Smooth muscle cell (in vitro differentiated cells): ENCODE data around the gene RPUSD4. TPM values are rescaled to one million over a fixed set of nuclear protein-coding genes. Genes with fewer than 3 reads are reported as not detected.

Experiments
- DNase-seq: peaks from one replicate; lab custom pipeline; 2025; ENCODE audit not compliant: unreplicated experiment; lab: John Stamatoyannopoulos, UW
- H2AFZ ChIP-seq: fragments of 200-600 bp; sonication (generic); 2 replicates; pipeline ENCODE4 v1.6.0; 2016; ENCODE audit warnings: antibody characterized with exemption, low read depth, mild to moderate bottlenecking
- H3F3A ChIP-seq: fragments of 200-600 bp; sonication (generic); 2 replicates; pipeline ENCODE4 v1.6.0; 2017; ENCODE audit warnings: antibody characterized with exemption, low read depth
- H3K27ac ChIP-seq: fragments of 200-600 bp; sonication (generic); 2 replicates; pipeline ENCODE4 v1.5.1; 2016; ENCODE audit warnings: low read depth, mild to moderate bottlenecking
- H3K27me3 ChIP-seq: fragments of 200-600 bp; sonication (generic); 2 replicates; pipeline ENCODE4 v1.6.1; 2016; ENCODE audit warnings: low read depth, mild to moderate bottlenecking
- H3K36me3 ChIP-seq: fragments of 200-600 bp; sonication (generic); 2 replicates; pipeline ENCODE4 v1.5.1; 2016; ENCODE audit warnings: low read depth
- H3K4me1 ChIP-seq: fragments of 200-600 bp; sonication (generic); 2 replicates; pipeline ENCODE4 v1.5.1; 2016; ENCODE audit warnings: low read depth
- H3K4me2 ChIP-seq: fragments of 200-600 bp; sonication (generic); 2 replicates; pipeline ENCODE4 v1.6.0; 2016; ENCODE audit warnings: mild to moderate bottlenecking
- H3K4me3 ChIP-seq: fragments of 200-600 bp; sonication (generic); 2 replicates; pipeline ENCODE4 v1.5.1; 2016; ENCODE audit warnings: mild to moderate bottlenecking
- H3K79me2 ChIP-seq: fragments of 200-600 bp; sonication (generic); 2 replicates; pipeline ENCODE4 v1.6.0; 2016; ENCODE audit warnings: low read depth, mild to moderate bottlenecking
- H3K9ac ChIP-seq: fragments of 200-600 bp; sonication (generic); 2 replicates; pipeline ENCODE4 v1.6.0; 2016; ENCODE audit warnings: low read depth
- H3K9me3 ChIP-seq: fragments of 200-600 bp; sonication (generic); replicated peaks from 2 replicates; pipeline ENCODE4 v1.5.1; 2016; ENCODE audit warnings: low read depth
- H4K20me1 ChIP-seq: fragments of 200-600 bp; sonication (generic); 2 replicates; pipeline ENCODE4 v1.6.0; 2016; ENCODE audit warnings: low read depth
- WGBS: methylation state at CpG from one replicate; pipeline ENCODE4 v1.1.7; 2016; ENCODE audit warnings: low lambda C conversion rate; 5-methylcytosine and 5-hydroxymethylcytosine counted together
- polyA plus RNA-seq: library from polyadenylated mRNA; unstranded; fragments of >200 nt; fragmentation: Nextera tagmentation; extraction: Ambion mirVana; gene quantifications from 2 replicates; pipeline ENCODE4 v1.2.1, GENCODE V29; 2016
- total RNA-seq: library from RNA; depleted of rRNA; stranded (reverse); fragments of >200 nt; gene quantifications from 2 replicates; pipeline ENCODE4 v1.2.3, GENCODE V29; 2014
- TF ChIP-seq, protein P1 (sequence below): fragments of 200-600 bp; sonication (generic); IDR thresholded peaks from 2 replicates; pipeline ENCODE4 v1.5.1; 2017; ENCODE audit warnings: borderline replicate concordance, mild to moderate bottlenecking, antibody characterized with exemption; ENCODE audit not compliant: insufficient read depth, poor library complexity, severe bottlenecking

RPUSD4 gene
- total and polyA plus RNA-seq, 2 experiments from 2014 or later = 8.6 to 34.1 TPM

DNA sequence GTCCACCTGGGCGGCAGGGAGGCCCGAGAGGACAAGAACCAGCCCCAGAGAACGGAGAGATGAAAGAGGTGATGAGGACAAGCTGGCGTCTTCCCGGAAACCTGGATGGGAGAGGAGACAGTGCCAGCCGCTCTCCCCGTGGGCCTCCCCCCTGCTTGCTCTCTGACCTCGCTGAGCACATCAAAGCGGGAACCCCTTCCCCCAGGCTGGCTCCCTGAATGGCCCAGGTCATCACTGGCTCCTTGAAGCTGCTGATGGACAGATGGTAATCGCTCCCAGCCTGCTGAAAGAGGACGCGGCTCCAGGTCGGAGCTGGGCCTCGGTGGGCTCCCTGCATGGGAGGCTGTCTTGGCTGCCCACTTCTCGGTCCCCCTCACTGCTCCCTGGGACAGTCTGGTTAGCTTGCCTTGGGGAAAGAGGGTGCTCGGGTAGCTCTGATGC is 18.4 kb downstream of the RPUSD4 start:
- Histone ChIP-seq H3K27ac (no peak overlapping the region), H3K4me2 (no peak overlapping the region), H2AFZ (no peak overlapping the region), H3K79me2 (no peaks in the 10 kb centered on the region), H3K9ac (no peak overlapping the region), H3K9me3 (no peaks in the 10 kb centered on the region), H3F3A (no peaks in the 10 kb centered on the region), H4K20me1 (peaks cover 5% of the 10 kb centered on the region), H3K4me3 (no peak overlapping the region), H3K36me3 (no peaks in the 10 kb centered on the region), H3K4me1 (no peaks in the 10 kb centered on the region), H3K27me3 (no peaks in the 10 kb centered on the region)
- no peak for DNase-seq
- WGBS = 90% methylated on average over 15 of the region's 16 CpGs
- TF ChIP-seq, protein P1, sequence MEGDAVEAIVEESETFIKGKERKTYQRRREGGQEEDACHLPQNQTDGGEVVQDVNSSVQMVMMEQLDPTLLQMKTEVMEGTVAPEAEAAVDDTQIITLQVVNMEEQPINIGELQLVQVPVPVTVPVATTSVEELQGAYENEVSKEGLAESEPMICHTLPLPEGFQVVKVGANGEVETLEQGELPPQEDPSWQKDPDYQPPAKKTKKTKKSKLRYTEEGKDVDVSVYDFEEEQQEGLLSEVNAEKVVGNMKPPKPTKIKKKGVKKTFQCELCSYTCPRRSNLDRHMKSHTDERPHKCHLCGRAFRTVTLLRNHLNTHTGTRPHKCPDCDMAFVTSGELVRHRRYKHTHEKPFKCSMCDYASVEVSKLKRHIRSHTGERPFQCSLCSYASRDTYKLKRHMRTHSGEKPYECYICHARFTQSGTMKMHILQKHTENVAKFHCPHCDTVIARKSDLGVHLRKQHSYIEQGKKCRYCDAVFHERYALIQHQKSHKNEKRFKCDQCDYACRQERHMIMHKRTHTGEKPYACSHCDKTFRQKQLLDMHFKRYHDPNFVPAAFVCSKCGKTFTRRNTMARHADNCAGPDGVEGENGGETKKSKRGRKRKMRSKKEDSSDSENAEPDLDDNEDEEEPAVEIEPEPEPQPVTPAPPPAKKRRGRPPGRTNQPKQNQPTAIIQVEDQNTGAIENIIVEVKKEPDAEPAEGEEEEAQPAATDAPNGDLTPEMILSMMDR = no peak

GRCh38 chr11:126192361-126192760 is 19.1 kb downstream of the RPUSD4 start:
- Histone ChIP-seq H3K9me3 (no peaks in the 10 kb centered on the region), H2AFZ (no peak overlapping the region), H3K27me3 (no peaks in the 10 kb centered on the region), H3K36me3 (no peaks in the 10 kb centered on the region), H3K4me2 (no peak overlapping the region), H3K4me1 (no peaks in the 10 kb centered on the region), H3F3A (no peaks in the 10 kb centered on the region), H3K9ac (no peak overlapping the region), H3K79me2 (no peaks in the 10 kb centered on the region), H4K20me1 (peaks cover 5% of the 10 kb centered on the region), H3K4me3 (no peak overlapping the region), H3K27ac (no peak overlapping the region)
- 93% methylated on average over 7 of the region's 7 CpGs for WGBS
- no peak for DNase-seq
- TF ChIP-seq, protein P1 = no peak

DNA sequence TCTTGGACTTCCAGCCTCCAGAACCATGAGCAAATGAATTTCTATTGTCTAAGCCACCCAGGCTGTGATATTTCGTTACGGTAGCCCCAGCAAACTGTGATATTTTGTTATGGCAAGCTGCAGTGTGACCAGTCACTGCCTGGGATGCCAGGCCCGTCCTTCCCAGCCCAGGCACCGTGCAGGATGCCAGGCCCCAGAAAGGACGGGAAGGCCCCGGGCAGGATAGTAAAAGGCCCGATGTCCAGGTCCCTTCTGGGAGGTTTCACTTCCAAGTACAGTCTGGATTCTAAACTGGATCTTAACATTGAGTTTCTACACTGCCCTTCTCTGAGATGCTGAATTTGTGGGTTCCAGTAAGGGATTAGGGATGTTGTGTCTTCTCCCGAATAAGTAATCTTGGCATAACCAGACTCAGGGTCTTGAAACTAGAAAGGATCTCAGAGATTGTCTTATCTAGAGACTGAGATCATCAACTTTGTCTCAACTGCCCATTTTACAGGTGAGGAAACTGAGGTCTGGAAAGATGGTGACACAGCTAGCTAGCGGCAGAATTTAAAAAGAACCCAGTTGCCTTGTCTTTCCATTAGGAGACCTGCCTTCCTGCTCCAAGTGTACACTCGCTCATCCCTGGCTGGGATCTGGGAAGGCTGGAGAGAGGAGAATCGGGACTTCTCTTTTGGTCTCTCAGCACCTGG is 19.9 kb downstream of the RPUSD4 start:
- H3K4me3 ChIP-seq = no peak overlapping the region
- TF ChIP-seq, protein P1 = no peak
- H4K20me1 ChIP-seq = peaks cover 5% of the 10 kb centered on the region
- H3K4me1 ChIP-seq = no peaks in the 10 kb centered on the region
- no peaks in the 10 kb centered on the region for H3K36me3 ChIP-seq
- WGBS = 92% methylated on average over 11 of the region's 11 CpGs
- no peak overlapping the region for H3K27ac ChIP-seq
- H3K27me3 ChIP-seq = no peaks in the 10 kb centered on the region
- DNase-seq = no peak
- no peak overlapping the region for H3K9ac ChIP-seq
- H3K79me2 ChIP-seq = no peaks in the 10 kb centered on the region
- no peaks in the 10 kb centered on the region for H3K9me3 ChIP-seq
- no peaks in the 10 kb centered on the region for H3F3A ChIP-seq
- H3K4me2 ChIP-seq = no peak overlapping the region
- no peak overlapping the region for H2AFZ ChIP-seq

DNA sequence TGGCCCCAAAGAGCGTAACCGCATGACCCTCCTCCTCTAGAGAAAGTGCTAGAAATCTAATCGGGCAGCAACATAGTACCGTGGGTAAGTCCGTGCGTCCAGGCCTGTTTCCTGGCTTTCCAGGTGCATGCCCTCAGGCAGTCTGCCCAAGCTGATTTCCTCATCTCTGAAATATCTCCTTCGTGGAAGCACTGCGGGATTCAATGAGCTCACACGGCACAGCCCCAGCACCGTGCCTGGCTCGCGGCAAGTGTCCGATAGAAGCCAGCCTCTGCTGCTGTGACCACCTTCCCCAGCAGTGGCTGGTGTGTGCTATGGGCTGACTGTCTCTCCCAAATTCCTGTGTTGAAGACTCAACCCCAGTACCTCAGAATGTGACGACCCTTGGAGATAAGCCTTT is 20.7 kb downstream of the RPUSD4 start:
- no peak overlapping the region for H3K4me3 ChIP-seq
- WGBS = 73% methylated on average over 14 of the region's 14 CpGs
- DNase-seq = no peak
- no peaks in the 10 kb centered on the region for H3K79me2 ChIP-seq
- H3K27me3 ChIP-seq = no peaks in the 10 kb centered on the region
- no peaks in the 10 kb centered on the region for H3K36me3 ChIP-seq
- no peak overlapping the region for H3K4me2 ChIP-seq
- no peak overlapping the region for H3K9ac ChIP-seq
- peaks cover 5% of the 10 kb centered on the region for H4K20me1 ChIP-seq
- no peaks in the 10 kb centered on the region for H3K9me3 ChIP-seq
- H3F3A ChIP-seq = no peaks in the 10 kb centered on the region
- H3K27ac ChIP-seq = no peak overlapping the region
- H2AFZ ChIP-seq = no peak overlapping the region
- TF ChIP-seq, protein P1 = no peak
- no peaks in the 10 kb centered on the region for H3K4me1 ChIP-seq
